Nephron progenitor cell (in vitro differentiated cells): ENCODE measurements around the gene TMCO4.
"Not testable (repeated sequence)": the region's sequence is repeated elsewhere in the genome, so short reads cannot be mapped to it uniquely, and the experiment has no call there.

Experiments
- DNase-seq: peaks from one replicate; pipeline ENCODE4 v3.0.0; 2021
- H3K27ac Mint-ChIP-seq: 2 replicates; pipeline ENCODE4 v1.8.0; 2021; ENCODE audit warnings: mild to moderate bottlenecking, moderate library complexity, mixed read lengths
- H3K27me3 Mint-ChIP-seq: 2 replicates; pipeline ENCODE4 v1.8.0; 2021; ENCODE audit warnings: mild to moderate bottlenecking, low read depth, mixed read lengths; ENCODE audit not compliant: poor library complexity
- H3K36me3 Mint-ChIP-seq: 2 replicates; pipeline ENCODE4 v1.8.0; 2021; ENCODE audit warnings: low read depth, mixed read lengths
- H3K4me1 Mint-ChIP-seq: 2 replicates; pipeline ENCODE4 v1.8.0; 2021; ENCODE audit warnings: mixed read lengths
- H3K4me3 Mint-ChIP-seq: 2 replicates; pipeline ENCODE4 v1.8.0; 2021; ENCODE audit warnings: mild to moderate bottlenecking, moderate library complexity, mixed read lengths
- H3K9me3 Mint-ChIP-seq: 2 replicates; pipeline ENCODE4 v1.8.0; 2021; ENCODE audit warnings: mild to moderate bottlenecking, moderate library complexity, mixed read lengths
- TF ChIP-seq, protein P1 (sequence below): fragments of 200-600 bp; sonication (generic); IDR thresholded peaks from 2 replicates; pipeline ENCODE4 v1.5.0; 2021; ENCODE audit warnings: antibody characterized with exemption

The TMCO4 gene

DNA sequence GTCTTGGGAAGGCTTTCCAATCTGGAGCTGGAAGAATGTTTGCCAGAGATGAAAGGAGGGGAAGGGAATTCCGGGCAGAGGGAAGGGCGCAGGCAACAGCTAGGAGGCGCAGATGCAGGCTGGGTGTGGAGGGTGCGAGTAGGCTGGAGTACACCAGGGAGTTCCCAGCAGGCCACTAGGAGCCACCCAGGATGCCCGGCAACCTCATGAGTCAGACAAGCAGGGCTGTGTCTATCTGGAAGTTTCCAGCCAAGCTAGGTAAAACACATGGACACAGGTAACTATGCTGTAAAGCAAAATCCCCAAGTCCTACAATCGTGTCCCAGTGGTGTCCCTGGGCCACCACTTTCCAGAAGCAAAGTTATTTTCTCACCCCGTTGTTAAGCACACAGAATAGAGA, 156.6 kb downstream of the TMCO4 start:
- no peak overlapping the region for H3K27ac Mint-ChIP-seq
- H3K27me3 Mint-ChIP-seq = peaks cover 85% of the 10 kb centered on the region
- TF ChIP-seq, protein P1, sequence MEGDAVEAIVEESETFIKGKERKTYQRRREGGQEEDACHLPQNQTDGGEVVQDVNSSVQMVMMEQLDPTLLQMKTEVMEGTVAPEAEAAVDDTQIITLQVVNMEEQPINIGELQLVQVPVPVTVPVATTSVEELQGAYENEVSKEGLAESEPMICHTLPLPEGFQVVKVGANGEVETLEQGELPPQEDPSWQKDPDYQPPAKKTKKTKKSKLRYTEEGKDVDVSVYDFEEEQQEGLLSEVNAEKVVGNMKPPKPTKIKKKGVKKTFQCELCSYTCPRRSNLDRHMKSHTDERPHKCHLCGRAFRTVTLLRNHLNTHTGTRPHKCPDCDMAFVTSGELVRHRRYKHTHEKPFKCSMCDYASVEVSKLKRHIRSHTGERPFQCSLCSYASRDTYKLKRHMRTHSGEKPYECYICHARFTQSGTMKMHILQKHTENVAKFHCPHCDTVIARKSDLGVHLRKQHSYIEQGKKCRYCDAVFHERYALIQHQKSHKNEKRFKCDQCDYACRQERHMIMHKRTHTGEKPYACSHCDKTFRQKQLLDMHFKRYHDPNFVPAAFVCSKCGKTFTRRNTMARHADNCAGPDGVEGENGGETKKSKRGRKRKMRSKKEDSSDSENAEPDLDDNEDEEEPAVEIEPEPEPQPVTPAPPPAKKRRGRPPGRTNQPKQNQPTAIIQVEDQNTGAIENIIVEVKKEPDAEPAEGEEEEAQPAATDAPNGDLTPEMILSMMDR = no peak
- peak overlapping the region; percentile 78 for H3K4me3 Mint-ChIP-seq
- H3K9me3 Mint-ChIP-seq = no peaks in the 10 kb centered on the region
- H3K4me1 Mint-ChIP-seq = peaks cover 10% of the 10 kb centered on the region
- DNase-seq = no peak
- no peaks in the 10 kb centered on the region for H3K36me3 Mint-ChIP-seq

- H3K4me1 Mint-ChIP-seq = peaks cover 10% of the 10 kb centered on the region
- TF ChIP-seq, protein P1 = no peak
- H3K36me3 Mint-ChIP-seq = no peaks in the 10 kb centered on the region
- H3K9me3 Mint-ChIP-seq = no peaks in the 10 kb centered on the region
- DNase-seq = peak; percentile 32
- H3K4me3 Mint-ChIP-seq = no peak overlapping the region
- no peak overlapping the region for H3K27ac Mint-ChIP-seq
- peaks cover 66% of the 10 kb centered on the region for H3K27me3 Mint-ChIP-seq
Observed at GRCh38 chr1:19640363-19641316, 159.1 kb downstream of the TMCO4 start.

- no peaks in the 10 kb centered on the region for H3K9me3 Mint-ChIP-seq
- no peak overlapping the region for H3K27ac Mint-ChIP-seq
- H3K4me3 Mint-ChIP-seq = no peak overlapping the region
Observed at GRCh38 chr1:19639999-19640362, 159.7 kb downstream of the TMCO4 start.

DNA sequence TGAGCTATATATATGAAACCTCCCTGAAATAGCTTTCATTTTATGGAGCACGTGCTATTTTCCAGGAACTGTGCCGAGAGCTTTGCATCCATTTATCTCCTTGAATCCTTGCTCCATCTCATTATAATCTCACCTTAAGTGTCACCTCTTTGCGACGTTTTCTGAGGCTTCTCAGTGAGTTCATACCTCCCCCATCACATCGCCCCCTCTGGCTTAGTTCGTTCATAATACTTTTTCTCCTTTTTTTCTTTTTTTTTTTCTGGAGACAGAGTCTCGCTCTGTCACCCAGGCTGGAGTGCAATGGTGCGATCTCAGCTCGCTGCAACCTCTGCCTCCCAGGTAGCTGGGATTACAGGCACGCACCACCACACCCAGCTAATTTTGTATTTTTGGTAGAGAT, 160.5 kb downstream of the TMCO4 start:
- not testable (repeated sequence) for H3K4me1 Mint-ChIP-seq, H3K27ac Mint-ChIP-seq, H3K36me3 Mint-ChIP-seq, H3K4me3 Mint-ChIP-seq, H3K9me3 Mint-ChIP-seq, DNase-seq
- peaks cover 57% of the 10 kb centered on the region for H3K27me3 Mint-ChIP-seq

More at GRCh38 chr1:19639999-19640362, 159.7 kb downstream of the TMCO4 start:
- TF ChIP-seq, protein P1 = no peak
- Mint-ChIP-seq H3K4me1 (peaks cover 9% of the 10 kb centered on the region), H3K27me3 (peaks cover 62% of the 10 kb centered on the region), H3K36me3 (no peaks in the 10 kb centered on the region)
- DNase-seq = no peak

GRCh38 chr1:19637606-19638005, 162.1 kb downstream of the TMCO4 start:
- no peaks in the 10 kb centered on the region for H3K9me3 Mint-ChIP-seq

DNA sequence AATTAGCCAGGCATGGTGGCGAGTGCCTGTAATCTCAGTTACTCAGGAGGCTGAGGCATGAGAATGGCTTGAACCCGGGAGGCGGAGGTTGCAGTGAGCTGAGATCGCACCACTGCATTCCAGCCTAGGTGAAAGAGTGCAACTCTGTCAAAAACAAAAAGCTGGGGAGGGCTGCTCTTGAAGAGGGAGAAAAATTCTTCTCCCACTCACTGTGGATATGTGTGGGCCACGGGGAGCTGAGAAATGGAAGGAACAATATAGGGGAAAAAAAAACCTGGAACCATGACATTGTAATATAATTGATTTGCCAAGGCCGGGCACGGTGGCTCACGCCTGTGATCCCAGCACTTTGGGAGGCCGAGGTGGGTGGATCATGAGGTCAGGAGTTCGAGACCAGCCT, 163.0 kb downstream of the TMCO4 start:
- H3K4me3 Mint-ChIP-seq, H3K36me3 Mint-ChIP-seq, H3K9me3 Mint-ChIP-seq, H3K27ac Mint-ChIP-seq, H3K4me1 Mint-ChIP-seq, DNase-seq: not testable (repeated sequence)
- H3K27me3 Mint-ChIP-seq = peaks cover 37% of the 10 kb centered on the region

More at GRCh38 chr1:19637606-19638005, 162.1 kb downstream of the TMCO4 start:
- DNase-seq = no peak
- TF ChIP-seq, protein P1 = no peak
- H3K27me3 Mint-ChIP-seq = peaks cover 45% of the 10 kb centered on the region
- H3K27ac Mint-ChIP-seq = no peak overlapping the region
- H3K4me1 Mint-ChIP-seq = no peaks in the 10 kb centered on the region
- H3K4me3 Mint-ChIP-seq = no peak overlapping the region
- H3K36me3 Mint-ChIP-seq = no peaks in the 10 kb centered on the region

DNA sequence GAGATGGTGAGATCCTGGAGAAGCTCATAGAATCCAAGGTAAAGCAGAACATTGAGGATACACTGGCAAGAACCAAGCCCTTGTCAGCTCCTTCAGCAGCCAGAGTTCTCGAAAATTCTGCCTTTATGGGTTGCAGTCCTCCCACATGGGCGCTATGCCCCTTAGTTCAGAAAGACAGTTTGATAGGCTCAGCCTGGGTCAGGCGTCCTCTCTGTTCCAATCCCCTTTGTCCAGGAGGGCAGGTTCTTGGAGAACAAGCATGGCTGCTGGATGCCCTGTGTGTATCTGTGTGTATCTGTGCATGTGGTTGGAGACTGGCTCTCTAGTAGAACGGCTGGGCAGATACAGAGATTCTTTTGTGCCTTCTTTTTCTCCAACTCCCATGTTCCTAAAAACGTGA, 163.7 kb downstream of the TMCO4 start:
- Mint-ChIP-seq H3K4me1 (no peaks in the 10 kb centered on the region), H3K4me3 (no peak overlapping the region), H3K36me3 (no peaks in the 10 kb centered on the region), H3K27me3 (peaks cover 30% of the 10 kb centered on the region), H3K9me3 (no peaks in the 10 kb centered on the region), H3K27ac (no peak overlapping the region)
- TF ChIP-seq, protein P1 = no peak
- no peak for DNase-seq
